Measurements from ENCODE around the gene DUOX2. TPM values are rescaled to one million over a fixed set of nuclear protein-coding genes. Genes with fewer than 3 reads are reported as not detected.
"Not testable (repeated sequence)": the region's sequence is repeated elsewhere in the genome, so short reads cannot be mapped to it uniquely, and the experiment has no call there.

DUOX2 gene
- total RNA-seq, 2 donors from 2014 or later = 0.08 to 0.11 TPM

- H3K27ac ChIP-seq; H3K27me3 ChIP-seq; H3K36me3 ChIP-seq; H3K9me3 ChIP-seq; H3K4me3 ChIP-seq; DNase-seq (ENCODE audit: low spot score): not testable (repeated sequence)
- peaks cover 0 to 26% of the 10 kb centered on the region in 2 donors for H3K4me1 ChIP-seq
These were observed 38.3 kb downstream of the DUOX2 start for GRCh38 chr15:45075440-45076320.

GRCh38 chr15:45073602-45074001 lies 40.4 kb downstream of the DUOX2 start:
- not testable (repeated sequence) for H3K27me3 ChIP-seq; H3K36me3 ChIP-seq; H3K4me1 ChIP-seq; H3K4me3 ChIP-seq; DNase-seq (ENCODE audit: low spot score); H3K9me3 ChIP-seq; H3K27ac ChIP-seq

GRCh38 chr15:45069942-45070360 lies 44.0 kb downstream of the DUOX2 start:
- not testable (repeated sequence) for H3K36me3 ChIP-seq; H3K9me3 ChIP-seq; H3K4me3 ChIP-seq; H3K4me1 ChIP-seq; H3K27me3 ChIP-seq; DNase-seq (ENCODE audit: low spot score); H3K27ac ChIP-seq

- H3K4me1 ChIP-seq = no peaks in the 10 kb centered on the region
- no peak for DNase-seq (ENCODE audit: low spot score)
- H3K27ac ChIP-seq = no peak overlapping the region
- H3K36me3 ChIP-seq = no peaks in the 10 kb centered on the region
- no peaks in the 10 kb centered on the region for H3K9me3 ChIP-seq
- H3K27me3 ChIP-seq = no peaks in the 10 kb centered on the region
- H3K4me3 ChIP-seq = no peak overlapping the region
- no peak for TF ChIP-seq CTCF (IDR thresholded peaks at IDR 0.05)
These were observed 49.6 kb downstream of the DUOX2 start for GRCh38 chr15:45064386-45064785.

- not testable (repeated sequence) for H3K4me1 ChIP-seq; H3K9me3 ChIP-seq; H3K4me3 ChIP-seq; H3K36me3 ChIP-seq; H3K27me3 ChIP-seq; H3K27ac ChIP-seq; DNase-seq (ENCODE audit: low spot score)
These were observed 51.7 kb downstream of the DUOX2 start for GRCh38 chr15:45062301-45062700.

GRCh38 chr15:45058690-45059675 lies 55.0 kb downstream of the DUOX2 start:
- not testable (repeated sequence) for H3K27ac ChIP-seq; H3K9me3 ChIP-seq; DNase-seq (ENCODE audit: low spot score); H3K4me1 ChIP-seq; H3K27me3 ChIP-seq; H3K4me3 ChIP-seq; H3K36me3 ChIP-seq

- not testable (repeated sequence) for H3K27ac ChIP-seq; H3K27me3 ChIP-seq; H3K9me3 ChIP-seq; DNase-seq (ENCODE audit: low spot score); H3K4me3 ChIP-seq; H3K36me3 ChIP-seq; H3K4me1 ChIP-seq
These were observed 61.3 kb downstream of the DUOX2 start for GRCh38 chr15:45052676-45053075.

GRCh38 chr15:45050587-45050986 lies 63.4 kb downstream of the DUOX2 start:
- Histone ChIP-seq H3K27ac (no peak overlapping the region), H3K27me3 (no peaks in the 10 kb centered on the region), H3K4me1 (peaks cover 0 to 4% of the 10 kb centered on the region in 2 donors), H3K4me3 (no peak overlapping the region), H3K9me3 (no peaks in the 10 kb centered on the region), H3K36me3 (no peaks in the 10 kb centered on the region)
- no peak for DNase-seq (ENCODE audit: low spot score)
- TF ChIP-seq CTCF (IDR thresholded peaks at IDR 0.05) = no peak
